Neural crest cell (in vitro differentiated cells): Measurements from ENCODE around the gene PFKFB2. TPM values are rescaled to one million over a fixed set of nuclear protein-coding genes. Genes with fewer than 3 reads are reported as not detected.

Experiments
- DNase-seq: peaks from one replicate; pipeline ENCODE4 v3.0.0; 2021; ENCODE audit warnings: low read depth, mixed read lengths, low spot score
- H3K27ac Mint-ChIP-seq: one replicate; pipeline ENCODE4 v1.8.0; 2021; ENCODE audit warnings: mild to moderate bottlenecking, mixed read lengths; ENCODE audit not compliant: unreplicated experiment
- H3K27me3 Mint-ChIP-seq: 2 replicates; pipeline ENCODE4 v1.8.0; 2021; ENCODE audit warnings: low read depth, mild to moderate bottlenecking, mixed read lengths
- H3K36me3 Mint-ChIP-seq: 2 replicates; pipeline ENCODE4 v1.8.0; 2021; ENCODE audit warnings: low read depth, mild to moderate bottlenecking, mixed read lengths
- H3K4me1 Mint-ChIP-seq: 2 replicates; pipeline ENCODE4 v1.8.0; 2021; ENCODE audit warnings: mixed read lengths
- H3K4me3 Mint-ChIP-seq: one replicate; pipeline ENCODE4 v1.8.0; 2021; ENCODE audit warnings: mild to moderate bottlenecking, mixed read lengths
- H3K9me3 Mint-ChIP-seq: 2 replicates; pipeline ENCODE4 v1.8.0; 2021; ENCODE audit warnings: mixed read lengths
- long read RNA-seq: library from polyadenylated mRNA; unstranded; transcript quantifications from one replicate; pipeline ENCODE4 v2.0.0, GENCODE V29; 2020
- total RNA-seq: library from RNA; stranded (reverse); gene quantifications from 2 replicates; pipeline ENCODE4 v1.2.1, GENCODE V29; 2021
- TF ChIP-seq, protein P1 (sequence below): fragments of 200-600 bp; sonication (generic); conservative IDR thresholded peaks from 2 replicates; pipeline ENCODE4 v1.5.0; 2021; ENCODE audit warnings: antibody characterized with exemption, mild to moderate bottlenecking

Gene PFKFB2
- total RNA-seq, result 8.5 and 8.6 TPM in 2 replicates
- long read RNA-seq, full-length matches to known transcripts, result 8 of 12 reads
- long read RNA-seq, partial matches to known transcripts, result 0 of 12 reads
- long read RNA-seq, other reads (novel, unspliced or antisense), result 4 of 12 reads

DNA sequence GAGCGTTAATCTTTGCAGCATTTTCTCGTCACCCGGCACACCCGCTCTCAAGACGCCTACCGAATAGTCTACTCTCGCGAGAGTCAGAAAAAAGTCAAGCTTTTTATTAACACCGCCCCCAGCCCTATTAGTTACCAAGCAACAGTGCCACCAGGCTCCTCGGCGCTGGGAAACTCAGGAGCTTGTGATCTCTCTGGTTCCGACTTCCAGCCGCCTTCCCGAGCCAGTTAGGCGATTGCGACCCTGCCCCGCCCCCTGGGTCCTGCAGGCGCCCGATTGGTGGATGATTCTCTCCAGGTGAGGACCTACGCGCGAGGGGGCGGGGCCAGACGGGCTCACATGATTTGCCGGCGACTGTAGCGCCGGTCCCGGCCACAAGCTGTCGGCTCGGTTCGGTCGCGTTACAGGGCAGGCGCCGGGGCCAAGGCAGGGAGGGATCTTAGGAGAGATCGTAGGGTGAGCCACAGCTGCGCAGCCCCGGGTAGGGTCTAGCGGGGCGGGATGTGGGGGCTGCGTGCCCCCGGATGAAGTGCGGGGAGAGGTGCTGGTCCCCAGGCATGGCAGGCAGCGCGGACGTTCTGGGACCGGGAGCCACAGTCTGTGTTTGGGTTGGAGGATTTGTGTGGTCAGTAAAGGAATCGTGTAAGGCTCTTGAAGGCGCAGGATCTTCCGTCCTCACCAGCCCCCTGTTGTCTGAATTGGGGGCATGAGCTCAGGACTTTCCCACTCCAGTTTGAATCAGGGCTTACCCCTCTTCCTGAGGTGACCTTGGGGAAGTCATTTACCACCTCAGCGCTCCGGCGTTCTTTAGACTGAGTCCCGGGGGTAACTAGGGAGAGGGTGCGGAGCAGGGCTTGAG, at the start of gene PFKFB2:
TSS of gene PFKFB2 (plus strand) at position 365 of the 859 bp plus-strand sequence. CDS start 1,443 bp downstream, outside the sequence.
- TF ChIP-seq, protein P1, sequence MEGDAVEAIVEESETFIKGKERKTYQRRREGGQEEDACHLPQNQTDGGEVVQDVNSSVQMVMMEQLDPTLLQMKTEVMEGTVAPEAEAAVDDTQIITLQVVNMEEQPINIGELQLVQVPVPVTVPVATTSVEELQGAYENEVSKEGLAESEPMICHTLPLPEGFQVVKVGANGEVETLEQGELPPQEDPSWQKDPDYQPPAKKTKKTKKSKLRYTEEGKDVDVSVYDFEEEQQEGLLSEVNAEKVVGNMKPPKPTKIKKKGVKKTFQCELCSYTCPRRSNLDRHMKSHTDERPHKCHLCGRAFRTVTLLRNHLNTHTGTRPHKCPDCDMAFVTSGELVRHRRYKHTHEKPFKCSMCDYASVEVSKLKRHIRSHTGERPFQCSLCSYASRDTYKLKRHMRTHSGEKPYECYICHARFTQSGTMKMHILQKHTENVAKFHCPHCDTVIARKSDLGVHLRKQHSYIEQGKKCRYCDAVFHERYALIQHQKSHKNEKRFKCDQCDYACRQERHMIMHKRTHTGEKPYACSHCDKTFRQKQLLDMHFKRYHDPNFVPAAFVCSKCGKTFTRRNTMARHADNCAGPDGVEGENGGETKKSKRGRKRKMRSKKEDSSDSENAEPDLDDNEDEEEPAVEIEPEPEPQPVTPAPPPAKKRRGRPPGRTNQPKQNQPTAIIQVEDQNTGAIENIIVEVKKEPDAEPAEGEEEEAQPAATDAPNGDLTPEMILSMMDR, result peak; percentile 42
- Mint-ChIP-seq H3K27ac (peak within 1 kb of the TSS; percentile 95), H3K36me3 (peaks cover 4% of the 10 kb centered on the region), H3K4me3 (peak within 1 kb of the TSS; percentile 99), H3K9me3 (peaks cover 3% of the 10 kb centered on the region), H3K27me3 (peaks cover 12% of the 10 kb centered on the region), H3K4me1 (peaks cover 35% of the 10 kb centered on the region)
- DNase-seq, result peak; percentile 80

DNA sequence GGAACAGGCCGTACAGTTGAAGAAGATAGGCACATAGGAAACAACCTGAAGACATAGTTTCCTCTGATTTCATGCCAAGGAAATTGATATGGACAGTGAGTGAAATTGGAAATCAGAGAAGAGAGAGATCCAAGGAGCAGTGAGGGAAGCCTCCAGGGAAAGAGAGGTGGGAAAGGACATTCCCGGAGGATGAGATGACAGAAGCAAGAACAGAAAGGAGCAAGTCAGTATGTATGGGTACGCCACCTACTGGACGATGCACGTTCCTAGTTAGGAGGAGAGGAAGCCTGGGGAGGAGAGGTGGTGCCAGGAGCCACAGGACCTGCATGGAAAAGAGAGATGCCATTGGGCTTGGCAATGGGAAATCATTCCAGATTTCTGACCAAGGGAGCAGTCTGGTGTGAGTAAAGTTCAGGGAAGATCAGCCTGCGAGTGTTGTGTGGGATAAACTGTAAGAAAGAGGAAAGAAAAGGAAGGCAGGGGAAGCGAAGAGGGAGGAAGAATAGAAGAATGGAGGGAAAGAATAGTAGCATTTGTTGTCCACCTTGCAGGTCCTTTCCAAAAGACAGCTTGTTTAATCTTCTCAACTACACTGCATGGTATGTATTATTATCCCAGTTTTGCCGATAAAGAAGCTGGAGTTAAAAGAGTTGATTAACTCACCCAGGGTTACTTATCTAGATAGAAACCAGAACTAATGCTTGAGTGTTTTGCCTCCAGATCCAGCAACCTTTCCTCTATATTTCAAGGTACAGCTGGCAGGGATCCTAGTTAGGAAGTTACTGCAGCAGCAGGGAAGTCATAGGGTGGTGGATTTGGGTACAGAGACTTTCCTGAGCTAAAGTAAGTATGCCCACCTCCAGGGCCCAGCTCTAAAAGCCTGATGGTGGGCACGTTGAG, 47.9 kb upstream of the PFKFB2 start:
- H3K36me3 Mint-ChIP-seq, result no peaks in the 10 kb centered on the region
- H3K4me1 Mint-ChIP-seq, result peaks cover 18% of the 10 kb centered on the region
- H3K27me3 Mint-ChIP-seq, result peaks cover 3% of the 10 kb centered on the region
- peak; percentile 62 for DNase-seq
- no peak overlapping the region for H3K27ac Mint-ChIP-seq
- no peak overlapping the region for H3K4me3 Mint-ChIP-seq
- peaks cover 3% of the 10 kb centered on the region for H3K9me3 Mint-ChIP-seq
- TF ChIP-seq, protein P1, result peak; percentile 69

DNA sequence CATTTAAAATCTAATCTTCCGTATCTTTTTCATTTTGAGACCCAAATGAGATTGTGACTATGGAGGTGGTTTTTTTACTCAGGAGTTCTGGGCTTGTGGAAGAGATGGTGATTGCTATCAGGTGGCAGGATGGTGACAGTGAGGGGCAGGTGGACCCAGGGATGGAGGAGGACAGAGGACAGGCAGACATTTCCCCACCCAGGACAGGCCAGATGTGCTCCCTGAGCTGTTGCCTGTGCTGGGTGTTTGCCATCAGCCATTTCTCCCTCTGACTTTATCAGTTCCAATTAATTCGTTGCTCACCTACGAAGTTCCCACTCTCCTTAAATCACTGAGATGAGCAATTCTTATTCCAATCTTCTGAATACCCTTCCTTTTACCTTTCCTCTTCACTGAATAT, 47.0 kb upstream of the PFKFB2 start:
- DNase-seq, result no peak
- H3K4me1 Mint-ChIP-seq, result peaks cover 18% of the 10 kb centered on the region
- peaks cover 3% of the 10 kb centered on the region for H3K27me3 Mint-ChIP-seq
- H3K9me3 Mint-ChIP-seq, result peaks cover 3% of the 10 kb centered on the region
- H3K4me3 Mint-ChIP-seq, result no peak overlapping the region
- H3K36me3 Mint-ChIP-seq, result no peaks in the 10 kb centered on the region
- TF ChIP-seq, protein P1, result no peak
- H3K27ac Mint-ChIP-seq, result no peak overlapping the region

GRCh38 chr1:207006914-207007313, 46.2 kb upstream of the PFKFB2 start:
- Mint-ChIP-seq H3K4me1 (peaks cover 18% of the 10 kb centered on the region), H3K9me3 (peaks cover 3% of the 10 kb centered on the region), H3K36me3 (no peaks in the 10 kb centered on the region), H3K4me3 (no peak overlapping the region), H3K27me3 (no peaks in the 10 kb centered on the region), H3K27ac (peak overlapping the region; percentile 71)
- no peak for DNase-seq
- TF ChIP-seq, protein P1, result no peak

DNA sequence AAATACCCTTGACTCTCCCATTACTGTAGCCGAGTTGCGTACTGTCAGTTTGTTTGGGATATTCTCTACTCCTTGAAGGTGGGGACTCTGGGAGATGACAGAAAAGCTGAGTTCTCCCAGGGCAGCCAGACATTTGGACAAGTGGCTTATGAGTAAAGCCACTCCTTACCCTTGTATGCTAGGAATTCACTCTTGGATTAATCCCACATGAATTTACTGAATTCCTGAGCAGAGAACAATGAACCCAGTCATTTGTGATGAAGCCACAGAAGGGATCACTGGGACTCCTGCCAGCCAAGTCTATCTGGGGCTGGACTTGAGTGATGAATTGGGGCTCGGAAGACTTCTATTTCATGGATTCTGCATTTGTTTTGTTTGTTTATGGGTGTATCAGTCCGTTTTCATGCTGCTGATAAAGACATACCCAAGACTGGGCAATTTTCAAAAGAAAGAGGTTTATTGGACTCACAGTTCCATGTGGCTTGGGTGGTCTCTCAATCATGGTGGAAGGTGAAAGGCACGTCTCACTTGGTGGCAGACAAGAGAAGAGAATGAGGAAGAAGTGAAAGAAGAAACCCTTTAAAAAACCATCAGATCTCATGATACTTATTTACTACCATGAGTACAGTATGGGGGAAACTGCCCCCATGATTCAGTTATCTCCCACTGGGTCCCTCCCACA, 45.6 kb upstream of the PFKFB2 start:
- TF ChIP-seq, protein P1, result no peak
- no peak overlapping the region for H3K4me3 Mint-ChIP-seq
- no peaks in the 10 kb centered on the region for H3K27me3 Mint-ChIP-seq
- peaks cover 18% of the 10 kb centered on the region for H3K4me1 Mint-ChIP-seq
- H3K27ac Mint-ChIP-seq, result no peak overlapping the region
- peaks cover 3% of the 10 kb centered on the region for H3K9me3 Mint-ChIP-seq
- DNase-seq, result no peak
- H3K36me3 Mint-ChIP-seq, result no peaks in the 10 kb centered on the region
